ENCODE data around the gene BAG5.

DNA sequence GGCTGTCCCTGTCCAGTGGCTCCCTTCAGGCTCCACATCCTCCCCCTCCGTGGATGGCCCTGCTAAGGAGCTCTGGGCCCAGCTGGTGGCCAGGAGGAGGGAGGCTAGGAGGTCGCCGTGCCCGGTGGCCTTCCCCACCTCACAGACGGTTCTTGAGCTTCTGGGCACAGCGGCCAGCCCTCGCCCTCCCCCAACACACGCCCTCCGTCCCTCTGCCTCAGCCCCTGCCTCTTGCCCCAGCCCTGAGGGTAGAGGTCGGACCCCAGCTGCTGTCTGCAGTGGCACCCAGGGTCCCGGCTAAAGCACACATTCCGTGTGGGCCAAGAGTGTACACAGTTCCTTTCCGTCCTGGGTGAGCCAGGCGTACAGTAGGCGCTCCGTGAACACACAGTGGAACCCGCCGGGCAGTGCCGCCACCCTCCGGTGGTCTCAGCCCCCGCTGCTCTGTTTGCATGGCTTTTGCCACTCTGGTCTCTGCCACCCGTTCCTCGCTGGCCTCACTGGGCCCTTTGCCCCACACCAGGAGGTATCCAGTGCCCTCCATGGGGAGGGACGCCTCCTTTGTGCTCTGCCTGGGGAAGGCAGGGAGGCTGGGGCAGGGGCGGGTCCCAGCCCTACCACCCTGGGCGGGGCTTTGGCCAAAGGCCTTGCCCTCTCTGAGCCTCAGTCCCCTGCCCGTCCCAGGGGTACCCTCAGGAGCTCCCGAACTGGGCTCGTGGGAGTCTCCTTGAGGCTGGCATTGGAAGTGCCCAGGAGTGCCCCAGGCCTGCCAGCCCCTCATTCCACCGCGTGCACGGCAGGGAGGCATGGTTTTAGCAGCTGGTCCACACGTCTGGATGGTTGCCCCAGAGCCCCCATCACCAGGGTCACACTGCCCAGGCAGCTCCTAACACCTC is 20.5 kb downstream of the BAG5 start:
- TF ChIP-seq, protein P1, sequence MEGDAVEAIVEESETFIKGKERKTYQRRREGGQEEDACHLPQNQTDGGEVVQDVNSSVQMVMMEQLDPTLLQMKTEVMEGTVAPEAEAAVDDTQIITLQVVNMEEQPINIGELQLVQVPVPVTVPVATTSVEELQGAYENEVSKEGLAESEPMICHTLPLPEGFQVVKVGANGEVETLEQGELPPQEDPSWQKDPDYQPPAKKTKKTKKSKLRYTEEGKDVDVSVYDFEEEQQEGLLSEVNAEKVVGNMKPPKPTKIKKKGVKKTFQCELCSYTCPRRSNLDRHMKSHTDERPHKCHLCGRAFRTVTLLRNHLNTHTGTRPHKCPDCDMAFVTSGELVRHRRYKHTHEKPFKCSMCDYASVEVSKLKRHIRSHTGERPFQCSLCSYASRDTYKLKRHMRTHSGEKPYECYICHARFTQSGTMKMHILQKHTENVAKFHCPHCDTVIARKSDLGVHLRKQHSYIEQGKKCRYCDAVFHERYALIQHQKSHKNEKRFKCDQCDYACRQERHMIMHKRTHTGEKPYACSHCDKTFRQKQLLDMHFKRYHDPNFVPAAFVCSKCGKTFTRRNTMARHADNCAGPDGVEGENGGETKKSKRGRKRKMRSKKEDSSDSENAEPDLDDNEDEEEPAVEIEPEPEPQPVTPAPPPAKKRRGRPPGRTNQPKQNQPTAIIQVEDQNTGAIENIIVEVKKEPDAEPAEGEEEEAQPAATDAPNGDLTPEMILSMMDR (conservative IDR thresholded peaks at IDR 0.05; ENCODE audit: low read length), result no peak
- TF ChIP-seq EZH2phosphoT487 (IDR thresholded peaks at IDR 0.05; ENCODE audit: borderline replicate concordance), result no peak

All from Loucy (cell line).